ENCODE results near the gene LRRC47.

The LRRC47 gene

DNA sequence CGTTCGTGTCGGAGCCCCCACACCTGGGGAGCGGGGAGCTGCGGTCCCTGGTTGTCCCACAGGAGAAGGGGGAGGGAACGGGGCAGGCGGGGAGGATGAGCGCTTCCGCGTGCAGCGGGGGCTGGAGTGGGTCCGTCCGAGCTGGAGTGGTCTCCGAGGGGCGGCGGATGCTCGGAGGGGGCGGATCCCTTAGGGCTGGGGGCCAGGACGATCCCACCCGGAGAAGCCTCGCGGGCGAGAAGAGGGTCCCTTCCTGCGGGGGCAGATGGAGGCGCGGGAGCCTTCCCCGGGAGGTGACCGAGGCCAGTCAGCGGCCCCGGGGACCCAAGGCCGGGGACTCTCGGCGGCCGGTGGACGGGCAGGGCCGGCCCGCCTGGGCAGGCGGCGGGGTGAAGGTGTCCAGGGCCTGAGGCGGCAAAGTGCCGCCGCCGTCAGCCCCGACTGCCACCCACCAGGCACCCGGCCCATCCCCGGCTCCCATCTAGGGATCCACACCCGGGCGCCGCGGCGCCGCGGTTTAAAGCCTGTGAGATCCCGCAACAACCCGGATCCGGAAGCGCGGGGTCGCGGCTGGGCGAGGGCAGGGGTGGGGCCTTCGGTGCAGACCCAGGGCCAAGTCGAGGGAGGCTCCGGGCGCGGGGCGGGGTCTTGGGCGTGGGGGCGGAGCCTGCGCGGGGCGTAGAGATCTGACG, 49.3 kb downstream of the LRRC47 start:
- DNase-seq (ENCODE audit: low spot score) = peak; percentile 69

DNA sequence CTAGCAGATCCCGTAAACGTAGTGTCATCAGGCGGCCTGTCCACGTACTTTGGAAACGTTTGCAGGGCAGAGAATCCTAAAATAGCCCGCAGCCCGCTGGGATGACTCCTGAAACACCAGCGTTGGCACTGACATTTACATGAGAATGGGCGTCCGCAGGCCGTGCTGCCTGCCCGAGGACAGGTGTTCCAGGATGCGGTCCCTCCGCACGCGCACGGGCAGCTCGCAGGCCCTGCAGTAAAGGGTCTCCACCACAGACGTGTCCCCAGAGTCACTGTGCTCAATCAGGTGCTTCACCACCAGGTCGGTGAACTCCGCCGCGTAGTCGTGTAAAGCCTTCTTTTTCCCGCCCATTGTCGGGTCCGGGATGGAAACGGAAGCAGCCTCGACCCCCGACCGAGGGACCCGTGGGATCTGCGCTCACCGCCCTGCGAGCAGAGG, 49.9 kb downstream of the LRRC47 start:
- DNase-seq (ENCODE audit: low spot score) = no peak

- DNase-seq (ENCODE audit: low spot score) = no peak
Observed at GRCh38 chr1:3745590-3746381, 50.5 kb downstream of the LRRC47 start.

GRCh38 chr1:3745071-3745470, 51.2 kb downstream of the LRRC47 start:
- DNase-seq (ENCODE audit: low spot score) = no peak

- no peak for DNase-seq (ENCODE audit: low spot score)
Observed at GRCh38 chr1:3744646-3745045, 51.7 kb downstream of the LRRC47 start.

DNA sequence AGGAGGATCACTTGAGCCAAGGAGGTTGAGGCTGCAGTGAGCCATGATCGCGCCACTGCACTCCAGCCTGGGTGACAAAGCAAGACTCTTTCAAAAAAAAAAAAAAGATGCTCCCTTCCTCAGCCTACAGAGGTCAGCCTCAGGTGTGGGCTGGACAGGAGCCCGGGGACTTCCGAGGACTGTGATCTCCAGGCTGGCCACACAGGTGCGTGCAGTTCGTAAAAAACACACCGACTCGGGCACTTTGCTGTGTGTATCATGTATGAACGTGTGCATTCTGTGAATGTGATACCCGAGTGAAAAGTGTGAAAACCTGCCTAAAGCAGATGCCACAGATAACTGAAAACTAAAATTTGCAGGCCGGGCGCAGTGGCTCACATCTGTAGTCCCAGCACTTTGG, 52.5 kb downstream of the LRRC47 start:
- DNase-seq (ENCODE audit: low spot score) = no peak

DNA sequence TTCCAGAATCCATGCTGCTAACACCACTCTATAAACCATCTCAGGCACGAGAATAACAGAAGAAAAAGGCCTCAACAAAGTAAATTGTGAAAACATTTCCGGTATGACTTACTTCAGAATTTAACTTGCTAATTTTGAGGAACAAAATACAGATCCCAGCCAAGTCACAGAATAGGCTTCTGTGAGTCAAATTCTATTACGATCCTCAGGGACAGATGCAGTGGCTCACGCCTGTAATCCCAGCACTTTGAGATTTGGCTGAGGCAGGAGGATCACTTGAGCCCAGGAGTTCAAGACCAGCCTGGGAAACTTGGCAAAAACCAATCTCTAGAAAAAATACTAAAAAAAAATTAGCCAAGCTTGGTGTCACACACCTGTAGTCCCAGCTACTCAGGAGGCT, 52.9 kb downstream of the LRRC47 start:
- no peak for DNase-seq (ENCODE audit: low spot score)

DNA sequence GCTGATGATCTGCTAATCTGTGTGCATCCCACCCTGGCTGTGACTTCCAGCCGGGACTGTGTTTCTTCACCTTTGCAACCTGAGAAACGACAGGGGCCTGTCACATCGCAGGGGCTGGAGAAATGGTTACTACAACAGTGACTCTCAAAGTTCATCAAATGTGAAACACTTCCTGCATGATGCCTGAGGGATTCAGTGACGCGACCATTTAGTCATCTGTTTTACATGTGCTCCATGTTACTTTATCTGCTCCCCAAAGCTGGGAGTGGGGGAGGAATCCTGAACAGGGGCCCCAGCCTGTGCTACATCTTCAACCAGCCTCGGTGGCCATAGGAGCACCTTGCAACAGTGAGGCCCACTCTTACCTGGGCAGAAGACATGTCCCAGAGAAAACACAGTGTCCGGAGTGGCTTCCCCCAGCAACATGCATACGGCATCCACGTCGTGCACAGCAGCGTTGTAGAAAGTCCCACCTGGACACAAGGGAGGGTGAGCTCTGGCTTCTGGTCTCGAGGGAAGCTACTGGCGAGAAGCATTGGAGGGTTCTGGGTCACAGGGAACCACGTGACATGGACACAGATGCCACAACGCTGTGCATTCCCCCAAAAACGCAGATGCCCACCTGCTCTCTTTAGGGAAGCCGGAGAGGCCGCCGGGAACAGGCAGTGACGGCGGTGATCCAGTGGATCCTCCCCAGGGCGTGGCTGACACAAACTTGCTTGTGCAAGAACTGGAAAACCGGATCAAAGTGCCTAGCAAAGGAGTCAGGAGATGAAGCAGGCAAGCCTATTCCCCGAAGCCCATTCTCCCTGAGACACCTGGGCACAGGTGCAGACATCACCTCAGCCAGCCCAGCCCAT, 53.6 kb downstream of the LRRC47 start:
- no peak for DNase-seq (ENCODE audit: low spot score)

DNA sequence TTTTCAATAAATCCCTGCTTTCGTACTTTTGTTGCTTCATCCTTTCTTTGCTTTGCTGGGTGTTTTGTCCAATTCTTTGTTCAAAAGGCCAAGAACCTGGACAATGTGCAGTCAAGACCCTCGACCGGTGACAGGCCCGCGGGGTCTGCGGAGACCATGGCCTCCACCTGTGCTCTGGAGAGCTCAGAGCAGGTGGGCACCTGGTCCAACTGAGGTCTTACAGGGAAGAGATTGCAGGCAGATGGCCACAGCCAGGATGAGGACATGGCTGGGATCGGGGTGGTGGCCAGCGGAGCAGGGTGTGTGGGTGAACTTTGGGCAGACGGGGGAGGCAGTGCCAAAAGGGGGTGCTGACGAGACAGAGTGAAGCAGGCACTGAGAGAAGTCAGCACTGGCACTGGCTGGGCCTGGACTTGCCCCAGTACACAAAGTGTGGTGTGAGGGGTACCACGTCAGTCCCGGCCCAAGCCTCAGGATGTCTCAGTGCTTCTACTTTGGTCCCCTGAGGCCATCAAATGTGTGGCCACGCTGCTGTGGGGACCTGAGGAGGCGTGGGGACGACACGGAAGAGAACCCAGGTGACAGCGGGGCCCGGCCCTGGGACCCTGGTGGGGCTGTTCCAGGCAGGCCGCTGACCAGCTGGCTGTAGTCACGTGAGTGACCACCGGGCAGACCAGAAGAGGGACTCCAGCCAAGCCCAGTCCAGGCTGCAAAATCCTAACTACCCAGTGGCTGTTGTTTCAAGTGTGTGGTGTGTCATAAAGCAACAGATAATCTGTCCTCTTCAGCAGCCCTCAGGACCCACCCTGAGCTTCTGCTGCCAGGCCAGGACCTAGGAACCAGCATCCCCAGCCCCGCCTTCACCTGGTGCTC, 54.5 kb downstream of the LRRC47 start:
- no peak for DNase-seq (ENCODE audit: low spot score)

GRCh38 chr1:3740752-3741151, 55.5 kb downstream of the LRRC47 start:
- DNase-seq (ENCODE audit: low spot score) = no peak

- DNase-seq (ENCODE audit: low spot score) = no peak
Observed at GRCh38 chr1:3740042-3740441, 56.3 kb downstream of the LRRC47 start.

DNA sequence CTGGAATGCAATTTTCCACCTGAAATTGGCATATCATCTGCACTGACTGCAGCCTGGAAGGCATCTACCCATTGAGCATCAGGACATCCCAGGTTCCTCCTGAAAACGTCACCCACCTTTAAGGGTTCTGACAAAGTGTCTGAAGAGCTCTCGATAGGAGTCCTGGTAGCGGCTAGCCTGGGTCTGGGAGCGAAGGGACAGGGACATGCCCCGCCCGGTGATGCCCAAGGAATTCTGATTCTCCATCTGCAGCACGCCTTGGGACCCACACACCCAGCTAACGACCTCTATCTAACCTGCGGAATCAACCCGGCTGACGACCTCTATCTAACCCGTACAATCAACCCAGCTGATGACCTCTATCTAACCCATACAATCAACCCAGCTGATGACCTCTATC, 57.4 kb downstream of the LRRC47 start:
- DNase-seq (ENCODE audit: low spot score) = no peak

- no peak for DNase-seq (ENCODE audit: low spot score)
Observed at GRCh38 chr1:3736708-3737107, 59.6 kb downstream of the LRRC47 start.

DNA sequence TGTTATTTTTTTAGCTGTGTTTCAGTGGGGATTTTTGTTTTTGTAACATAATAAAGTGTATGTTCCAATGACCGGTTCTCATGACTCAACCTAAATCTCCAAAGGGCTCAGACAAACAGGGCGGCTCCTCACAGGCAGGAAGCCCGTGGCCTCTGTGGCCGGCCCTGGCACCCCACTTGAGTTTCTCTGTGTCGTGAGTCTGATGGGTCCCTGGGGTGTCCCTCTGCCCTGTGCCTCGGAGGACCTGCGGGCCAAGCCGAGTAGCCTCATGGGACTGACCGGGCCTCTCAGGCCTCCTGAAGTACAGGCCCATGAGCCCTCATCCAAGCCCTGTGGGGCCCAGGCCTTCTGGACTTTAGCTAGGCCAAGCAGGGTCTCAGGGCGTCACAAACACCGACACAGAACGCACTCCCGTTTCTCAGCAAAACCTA, 60.2 kb downstream of the LRRC47 start:
- no peak for DNase-seq (ENCODE audit: low spot score)

- no peak for DNase-seq (ENCODE audit: low spot score)
Observed at GRCh38 chr1:3735688-3736087, 60.6 kb downstream of the LRRC47 start.

DNA sequence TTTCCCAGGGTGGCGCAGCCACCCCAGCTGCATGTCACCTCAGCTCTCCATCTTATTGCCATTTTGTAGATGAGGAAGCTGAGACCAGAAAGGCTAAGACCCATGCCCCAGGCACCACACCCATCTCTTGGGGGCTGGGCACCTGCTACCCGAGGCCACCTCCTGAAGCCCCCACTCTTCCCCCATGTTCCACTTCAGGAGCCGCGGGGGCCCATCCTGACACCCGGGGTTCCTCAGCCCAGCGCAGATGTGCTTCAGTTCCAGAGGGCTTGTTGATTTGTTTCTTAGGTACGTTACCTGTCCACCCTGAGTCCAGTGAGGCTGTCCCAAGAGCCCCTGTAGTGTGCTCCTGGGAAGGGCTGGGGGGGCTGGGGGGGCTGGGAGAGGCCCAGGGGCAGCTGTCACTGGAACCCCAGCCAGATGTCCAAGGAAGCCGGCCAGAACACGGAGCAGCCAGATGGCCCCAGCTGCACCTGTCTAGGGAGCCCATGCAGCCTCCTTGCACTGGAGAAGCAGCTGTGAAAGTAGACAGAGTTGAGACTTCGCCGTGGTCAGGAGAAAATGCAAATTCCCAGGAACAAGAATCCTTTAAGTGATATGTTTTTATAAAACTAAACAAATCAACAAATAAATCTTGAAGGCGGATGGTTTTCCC, 61.1 kb downstream of the LRRC47 start:
- DNase-seq (ENCODE audit: low spot score) = no peak

- no peak for DNase-seq (ENCODE audit: low spot score)
Observed at GRCh38 chr1:3734602-3735001, 61.7 kb downstream of the LRRC47 start.

GRCh38 chr1:3733883-3734589, 62.3 kb downstream of the LRRC47 start:
- DNase-seq (ENCODE audit: low spot score) = no peak

GRCh38 chr1:3733094-3733882, 63.0 kb downstream of the LRRC47 start:
- no peak for DNase-seq (ENCODE audit: low spot score)

All from hematopoietic multipotent progenitor cell treated with erythropoietin and hydrocortisone succinate and interleukin-3 and kit ligand, for 17 days (in vitro differentiated cells).